K562 (cell line): ENCODE data around the gene KAZN.

Source experiments
- AFF4 ChIP-seq: sonication (generic); formaldehyde crosslinking; IDR thresholded peaks from 2 replicates; pipeline ENCODE4 v1.8.0; 2023; ENCODE audit warnings: mild to moderate bottlenecking, missing genetic modification reagents
- ELF4 ChIP-seq: fragments of 450-650 bp; formaldehyde crosslinking; IDR thresholded peaks from 2 replicates; pipeline ENCODE4 v1.4.0; 2022; ENCODE audit warnings: missing genetic modification characterization
- FOS ChIP-seq: IDR thresholded peaks from 3 replicates; pipeline ENCODE4 v1.6.1; 2011; ENCODE audit not compliant: insufficient read length; ENCODE audit errors: extremely low read depth
- L3MBTL2 ChIP-seq: fragments of 450-650 bp; IDR thresholded peaks from 2 replicates; pipeline ENCODE4 v1.6.1; 2016; ENCODE audit warnings: mild to moderate bottlenecking, moderate library complexity
- MAFF ChIP-seq: IDR thresholded peaks from 2 replicates; pipeline ENCODE4 v1.6.1; 2012; ENCODE audit warnings: low read length, improper control_type of control experiment
- MTA3 ChIP-seq: fragments of 450-650 bp; formaldehyde crosslinking; IDR thresholded peaks from 2 replicates; pipeline ENCODE4 v1.6.1; 2017; ENCODE audit warnings: mild to moderate bottlenecking, borderline replicate concordance
- MXI1 ChIP-seq: IDR thresholded peaks from 2 replicates; pipeline ENCODE4 v1.6.1; 2011; ENCODE audit warnings: low read depth, mild to moderate bottlenecking, improper control_type of control experiment, low read length
- NR3C1 ChIP-seq: sonication (generic); formaldehyde crosslinking; IDR thresholded peaks from 2 replicates; pipeline ENCODE4 v1.8.1; 2022; ENCODE audit warnings: missing genetic modification reagents
- PRPF4 ChIP-seq: fragments of 200-400 bp; formaldehyde crosslinking; IDR thresholded peaks from one replicate; pipeline ENCODE4 v1.6.1; 2017; ENCODE audit warnings: low read length, low read depth, mild to moderate bottlenecking; ENCODE audit not compliant: insufficient read depth, poor library complexity, severe bottlenecking
- TF ChIP-seq, protein P1 (sequence below), 3 experiments: IDR thresholded peaks in 2 of 3; conservative IDR thresholded peaks in 1 of 3; 2 replicates each; pipeline ENCODE4 v1.5.1; 2011 to 2012; ENCODE audit warnings: low read length in 3 of 3, mild to moderate bottlenecking in 3 of 3, control low read depth in 2 of 3, improper control_type of control experiment in 1 of 3, inconsistent platforms in 1 of 3, low read depth in 1 of 3, mixed read lengths in 1 of 3, moderate library complexity in 1 of 3; ENCODE audit not compliant: insufficient read depth in 2 of 3

DNA sequence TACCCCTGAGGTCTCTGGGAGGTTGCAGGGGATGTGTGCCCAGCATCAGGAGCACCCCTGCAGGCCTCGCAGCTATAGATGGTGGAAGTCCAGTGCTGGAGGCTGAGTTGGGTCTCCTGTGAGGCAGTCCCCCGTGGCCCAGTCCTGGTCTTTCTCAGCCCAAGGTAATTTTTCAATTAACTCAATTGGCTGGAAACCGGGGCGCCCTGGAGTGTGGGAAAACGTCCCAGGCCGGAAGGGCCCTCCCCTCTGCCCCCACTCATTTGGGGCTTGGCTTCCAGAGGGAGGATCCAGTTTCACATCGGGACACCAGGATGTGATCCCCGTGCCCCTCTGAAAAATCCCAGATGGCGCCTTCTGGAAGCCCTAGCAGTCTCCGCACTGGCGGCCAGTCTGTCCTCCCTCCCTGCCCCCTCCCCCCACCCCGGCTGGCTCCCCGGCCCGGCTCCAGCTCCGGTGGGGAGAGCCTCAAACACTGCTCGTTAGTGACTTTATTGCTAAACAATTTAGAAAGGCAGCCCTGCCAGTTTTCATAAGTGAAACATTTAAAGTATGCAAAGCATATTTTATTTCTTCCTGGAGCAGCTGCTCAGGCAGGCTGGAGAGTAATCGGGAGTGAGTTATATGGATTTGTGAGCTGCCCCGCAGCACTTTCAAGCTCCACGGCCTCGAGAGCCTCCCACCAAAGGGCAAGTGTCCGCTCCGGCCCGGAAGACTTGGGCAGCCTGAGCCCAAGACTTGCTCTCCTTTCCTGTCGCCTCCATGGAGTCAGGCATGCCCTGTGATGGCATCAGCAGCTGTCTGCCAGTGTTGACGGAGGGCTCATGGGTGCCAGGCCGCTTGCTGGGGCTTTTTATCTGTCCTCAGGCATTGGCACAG lies 346.9 kb downstream of the KAZN start:
- TF ChIP-seq PRPF4: no peak
- TF ChIP-seq AFF4: no peak
- TF ChIP-seq L3MBTL2: no peak
- TF ChIP-seq MAFF: no peak
- TF ChIP-seq MTA3: no peak
- TF ChIP-seq FOS: no peak
- TF ChIP-seq ELF4: no peak
- TF ChIP-seq, protein P1, sequence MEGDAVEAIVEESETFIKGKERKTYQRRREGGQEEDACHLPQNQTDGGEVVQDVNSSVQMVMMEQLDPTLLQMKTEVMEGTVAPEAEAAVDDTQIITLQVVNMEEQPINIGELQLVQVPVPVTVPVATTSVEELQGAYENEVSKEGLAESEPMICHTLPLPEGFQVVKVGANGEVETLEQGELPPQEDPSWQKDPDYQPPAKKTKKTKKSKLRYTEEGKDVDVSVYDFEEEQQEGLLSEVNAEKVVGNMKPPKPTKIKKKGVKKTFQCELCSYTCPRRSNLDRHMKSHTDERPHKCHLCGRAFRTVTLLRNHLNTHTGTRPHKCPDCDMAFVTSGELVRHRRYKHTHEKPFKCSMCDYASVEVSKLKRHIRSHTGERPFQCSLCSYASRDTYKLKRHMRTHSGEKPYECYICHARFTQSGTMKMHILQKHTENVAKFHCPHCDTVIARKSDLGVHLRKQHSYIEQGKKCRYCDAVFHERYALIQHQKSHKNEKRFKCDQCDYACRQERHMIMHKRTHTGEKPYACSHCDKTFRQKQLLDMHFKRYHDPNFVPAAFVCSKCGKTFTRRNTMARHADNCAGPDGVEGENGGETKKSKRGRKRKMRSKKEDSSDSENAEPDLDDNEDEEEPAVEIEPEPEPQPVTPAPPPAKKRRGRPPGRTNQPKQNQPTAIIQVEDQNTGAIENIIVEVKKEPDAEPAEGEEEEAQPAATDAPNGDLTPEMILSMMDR (IDR thresholded peaks at IDR 0.05 in 2 of 3, conservative IDR thresholded peaks at IDR 0.05 in 1 of 3; ENCODE audit: insufficient read depth in 2 of 3, low read depth in 1 of 3, low read length in 3 of 3): no peak
- no peak for TF ChIP-seq NR3C1
- no peak for TF ChIP-seq MXI1
